ENCODE data around the gene NRARP.
A peak's percentile ranks its signal among the peaks of the same experiment; 100 is the strongest.

NRARP gene

DNA sequence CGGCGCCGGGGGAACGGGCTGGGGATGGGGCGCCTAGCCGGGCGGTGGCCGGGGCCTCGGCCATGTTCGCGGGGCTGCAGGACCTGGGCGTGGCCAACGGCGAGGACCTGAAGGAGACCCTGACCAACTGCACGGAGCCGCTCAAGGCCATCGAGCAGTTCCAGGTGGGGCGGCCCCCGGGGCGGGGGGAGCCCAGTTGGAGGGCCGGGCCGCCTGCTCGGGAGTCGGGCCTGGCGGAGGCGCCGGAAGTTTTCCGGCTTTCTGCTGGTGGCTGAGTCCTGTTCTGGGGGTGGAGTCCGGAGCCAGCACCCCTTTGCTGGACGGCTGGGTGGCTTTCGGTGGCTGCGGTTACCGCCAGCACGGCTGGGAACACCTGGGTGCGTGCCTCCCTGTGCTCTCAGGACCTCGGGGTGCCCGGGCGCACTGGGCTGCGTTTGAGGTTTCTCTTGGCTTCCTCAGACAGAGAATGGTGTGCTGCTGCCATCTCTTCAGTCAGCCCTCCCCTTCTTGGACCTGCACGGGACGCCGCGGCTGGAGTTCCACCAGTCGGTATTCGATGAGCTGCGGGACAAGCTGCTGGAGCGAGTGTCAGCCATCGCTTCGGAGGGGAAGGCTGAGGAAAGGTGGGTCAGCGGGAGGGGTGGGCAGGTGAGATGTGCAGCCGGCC, 46.5 kb downstream of the NRARP start:
- DNase-seq = no peak

DNA sequence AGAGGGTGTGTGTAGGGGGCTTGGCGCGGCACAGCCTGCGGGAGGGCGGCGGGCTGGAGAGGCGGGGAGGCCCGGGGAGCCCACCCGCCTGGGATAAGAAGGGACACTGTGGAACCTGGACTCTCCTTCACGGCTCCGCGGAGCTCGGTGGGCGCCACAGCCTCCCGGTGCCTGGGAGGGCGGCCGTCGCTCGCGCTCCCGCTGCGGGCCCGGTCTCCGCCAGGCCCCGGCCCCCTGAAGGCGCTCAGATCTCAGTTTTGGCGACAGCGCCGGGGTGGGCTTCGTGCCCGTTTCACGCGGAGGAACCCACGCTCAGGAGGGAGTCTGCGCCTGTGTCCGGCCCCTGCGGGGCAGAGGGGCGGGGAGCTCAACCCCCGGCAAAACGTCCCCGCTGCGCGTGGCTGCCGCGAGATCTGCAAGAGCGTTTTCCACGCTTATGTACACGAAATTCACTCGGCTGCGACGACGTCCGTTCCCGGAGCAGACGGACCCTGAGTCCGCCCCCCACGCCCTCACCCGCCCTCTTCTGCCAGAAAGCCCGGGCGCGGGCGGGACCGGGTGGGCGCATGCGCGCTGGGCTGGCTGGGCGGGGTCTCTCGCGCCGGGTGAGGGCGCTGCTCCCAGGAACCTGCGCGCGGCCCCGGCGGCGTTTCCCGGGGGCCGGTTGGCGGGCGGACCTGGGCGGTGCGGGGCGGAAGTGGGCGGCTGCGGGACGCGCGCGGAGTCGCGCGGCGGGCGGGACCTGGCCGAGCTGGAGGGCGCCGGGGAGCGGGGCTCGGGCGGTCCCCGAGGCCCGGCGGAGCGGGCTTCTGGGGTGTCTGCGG, 47.2 kb downstream of the NRARP start, which contains the start of gene NELFB:
Gene NELFB, plus strand, starts transcription at position 704 of the 824 bp plus-strand sequence.
- peak; percentile 95 for DNase-seq

DNA sequence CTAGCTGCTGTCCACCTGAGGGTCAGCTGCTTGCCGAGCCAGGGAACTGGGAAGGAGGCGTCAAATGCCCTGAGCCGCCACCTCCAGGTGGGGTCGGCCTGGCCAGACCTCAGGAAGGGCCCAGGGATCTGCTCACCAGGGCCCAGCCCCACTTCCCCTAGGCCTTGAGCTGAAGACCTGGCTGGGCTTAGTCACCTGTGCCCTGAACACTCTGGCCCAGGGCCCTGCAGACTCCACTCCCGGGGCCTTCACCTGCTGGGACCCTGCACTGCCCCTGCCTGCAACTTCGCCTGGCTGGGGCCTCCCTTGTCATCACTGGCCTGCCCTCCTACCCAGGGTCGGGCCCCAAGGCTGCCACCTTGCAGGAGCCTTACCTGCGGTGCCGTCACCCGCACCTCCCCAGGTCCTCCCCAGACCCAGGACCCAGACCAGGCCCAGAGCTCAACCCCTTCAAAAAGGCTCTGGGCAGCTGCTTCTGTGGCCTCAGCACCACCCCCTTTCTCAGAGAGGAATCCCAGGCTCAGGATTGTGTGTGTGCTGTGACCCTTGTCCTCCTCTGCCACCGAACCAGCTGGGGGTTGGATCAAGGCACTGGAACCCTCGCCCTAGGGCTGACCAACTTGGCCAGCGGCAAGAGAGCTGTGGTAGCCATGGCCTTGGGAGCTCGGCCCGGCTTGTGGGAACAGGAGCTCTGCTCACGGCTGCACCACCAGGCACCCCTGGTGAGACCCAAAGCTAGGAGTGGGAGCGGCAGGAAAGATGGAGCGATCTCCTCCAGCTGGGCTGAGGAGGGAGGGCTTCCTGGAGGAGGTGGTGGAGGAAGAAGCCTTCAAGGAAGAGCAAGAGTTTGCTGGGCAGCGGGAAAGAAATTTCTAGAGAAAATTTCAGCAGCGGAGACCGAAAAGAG, 48.1 kb downstream of the NRARP start:
- no peak for DNase-seq

DNA sequence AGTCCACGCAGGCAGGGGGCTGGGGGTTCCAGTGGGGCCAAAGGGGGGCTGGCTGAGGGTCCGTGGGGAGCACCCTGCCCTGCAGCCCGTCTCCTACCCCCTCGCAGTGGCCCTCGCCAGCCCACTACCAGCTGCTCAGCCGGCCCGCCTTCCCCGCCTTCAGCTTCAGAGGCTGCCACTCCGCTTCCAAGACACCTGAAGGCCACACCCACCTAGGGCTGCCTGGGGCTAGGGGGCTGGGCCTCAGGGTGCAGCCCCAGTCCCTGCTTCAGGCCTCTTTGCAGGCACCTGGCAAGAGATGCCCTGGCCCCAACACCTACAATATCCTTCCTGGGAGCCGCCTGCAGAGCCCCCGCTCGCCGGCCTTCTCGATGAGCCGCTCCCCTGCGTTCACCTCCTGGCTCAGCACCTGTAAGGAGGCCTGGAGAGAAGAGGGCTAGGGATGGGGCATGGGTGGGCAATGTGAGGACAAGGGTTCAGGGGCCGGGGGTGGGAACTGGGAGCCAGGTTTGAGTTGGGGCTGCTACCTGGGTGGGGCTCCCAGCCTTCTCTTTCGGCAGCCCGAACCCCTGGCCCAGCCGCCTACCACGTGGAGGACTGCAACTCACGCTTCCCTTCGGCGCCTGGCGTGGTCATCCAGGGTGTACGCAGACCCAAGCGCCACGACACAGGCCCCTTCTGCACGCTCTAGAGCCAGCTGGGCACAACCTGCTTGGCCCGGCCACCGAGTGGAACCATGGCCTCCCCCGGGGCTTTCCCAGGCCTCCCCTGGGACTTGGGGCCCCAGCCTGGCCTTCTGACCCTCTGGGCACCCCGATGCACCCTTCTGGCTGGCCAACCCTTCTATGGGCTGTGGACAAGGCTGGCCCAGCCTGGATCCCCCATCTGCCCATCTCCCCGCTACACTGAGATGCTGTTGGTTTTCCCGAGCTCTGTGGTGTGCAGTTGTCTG, 49.2 kb downstream of the NRARP start:
- DNase-seq = no peak

DNA sequence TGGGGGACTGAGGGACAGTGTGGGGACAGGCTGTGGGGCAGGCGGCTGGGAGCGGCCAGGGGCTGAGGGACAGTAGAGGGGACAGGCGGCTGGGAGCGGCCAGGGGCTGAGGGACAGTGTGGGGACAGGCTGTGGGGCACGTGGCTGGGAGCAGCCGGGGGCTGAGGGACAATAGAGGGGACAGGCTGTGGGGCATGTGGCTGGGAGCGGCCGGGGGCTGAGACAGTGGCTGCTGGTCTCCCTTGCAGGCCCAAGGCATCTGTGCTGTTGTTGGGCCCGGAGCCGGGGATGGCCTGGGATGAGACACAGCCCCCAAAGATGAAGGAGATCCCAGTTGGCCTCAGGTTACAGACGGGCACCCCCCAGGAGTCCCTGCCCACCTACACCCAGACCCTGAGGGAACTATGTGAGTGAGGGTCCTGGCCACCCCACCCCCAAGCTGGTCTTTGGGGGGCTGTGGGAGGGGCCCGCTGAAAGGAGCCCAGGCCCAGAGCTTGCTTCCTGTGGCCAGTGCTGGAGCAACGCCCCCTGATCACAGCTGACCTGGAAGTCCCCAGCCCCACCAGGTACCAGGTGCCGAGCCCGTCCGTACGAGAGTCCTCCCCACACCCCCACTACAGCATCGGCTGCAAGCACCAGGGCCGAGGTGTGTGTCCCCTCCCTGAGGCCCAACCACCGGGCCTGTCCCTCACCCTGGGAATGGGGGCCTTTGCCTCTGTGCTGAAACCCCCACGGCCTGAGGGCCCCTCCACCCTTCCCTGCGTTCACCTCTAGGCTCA, 50.4 kb downstream of the NRARP start:
- no peak for DNase-seq

DNA sequence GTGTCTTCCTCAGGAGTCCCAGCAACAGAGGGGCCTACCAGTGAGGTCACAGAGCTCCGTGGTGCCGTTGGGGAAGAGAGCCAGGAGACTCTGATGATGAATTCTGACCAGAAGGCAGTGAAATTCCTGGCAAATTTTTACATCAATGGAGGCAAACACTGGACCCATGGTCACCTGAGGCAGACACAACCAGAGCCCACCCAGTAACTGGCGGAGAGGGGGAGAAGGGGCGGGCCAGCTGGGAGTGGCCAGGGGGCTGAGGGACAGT, 50.9 kb downstream of the NRARP start, which contains the start of gene STPG3:
Gene STPG3, plus strand, starts transcription at position 93 of the 268 bp plus-strand sequence. Its CDS starts 1 bp downstream, at position 94.
- no peak for DNase-seq

DNA sequence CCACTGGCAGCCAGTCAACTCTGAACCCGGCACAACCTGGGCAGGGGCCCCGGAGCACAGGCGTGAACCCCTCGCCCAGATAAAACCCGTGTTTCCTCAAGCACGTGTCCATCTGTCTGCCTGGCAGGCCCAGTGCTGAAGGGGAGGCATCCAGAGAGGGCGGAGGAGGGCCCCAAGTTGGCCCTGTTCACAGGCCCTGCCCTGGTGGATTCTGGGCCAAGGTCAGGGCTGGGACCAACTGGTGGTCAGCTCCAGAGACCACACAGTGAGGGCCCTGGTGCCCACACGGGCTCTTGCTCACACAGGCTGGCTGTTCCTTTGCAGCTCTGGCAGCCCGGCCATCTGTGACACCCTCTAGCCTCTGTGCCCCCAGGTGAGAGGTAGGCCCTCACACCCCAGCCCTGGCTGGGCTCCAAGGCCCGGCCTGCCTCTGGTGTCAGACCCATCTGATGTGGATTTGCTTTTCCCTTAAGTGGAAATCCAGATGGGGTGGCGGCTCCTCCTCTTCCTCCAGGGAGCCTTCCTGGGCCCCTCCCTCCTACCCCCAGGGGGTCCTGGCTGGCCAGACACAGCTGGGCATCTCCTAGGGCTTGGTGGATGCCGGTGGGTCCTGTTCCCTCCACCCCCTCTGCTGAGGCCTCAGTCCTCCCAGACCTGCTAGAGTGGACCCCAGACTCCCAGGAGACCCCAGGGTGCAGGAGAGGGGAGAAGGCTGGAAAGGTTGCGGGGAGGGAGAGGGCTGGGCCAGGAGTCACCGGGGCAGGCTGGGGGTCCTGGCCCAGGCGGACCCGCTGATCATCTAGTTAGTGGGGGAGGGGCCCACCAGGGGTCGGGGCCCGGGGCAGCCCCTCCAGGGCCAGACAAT, 51.5 kb downstream of the NRARP start:
- no peak for DNase-seq
